Right atrium auricular region (tissue), 2 donors: Measurements from ENCODE around the gene TSEN54. TPM values are rescaled to one million over a fixed set of nuclear protein-coding genes. Genes with fewer than 3 reads are reported as not detected.

Experiments used
- DNase-seq: peaks from one replicate; pipeline ENCODE4 v3.0.0-alpha.2; 2019; ENCODE audit warnings: low spot score
- H3K27ac ChIP-seq, 2 donors: fragments of 200-600 bp; sonication (generic); 1 replicate in 1 of 2; 2 replicates in 1 of 2; pipeline ENCODE4 v1.5.1; 2016 to 2019
- H3K27me3 ChIP-seq, 2 donors: fragments of 200-600 bp; sonication (generic); one replicate each; pipeline versions ENCODE4 v1.5.1 to v1.6.0; 2017 to 2019
- H3K36me3 ChIP-seq: fragments of 200-600 bp; sonication (generic); one replicate; pipeline ENCODE4 v1.5.1; 2016
- H3K4me1 ChIP-seq, 2 donors: fragments of 200-600 bp; sonication (generic); one replicate each; pipeline versions ENCODE4 v1.5.1 to v1.6.0; 2017 to 2019
- H3K4me3 ChIP-seq, 2 donors: fragments of 200-600 bp; sonication (generic); 1 replicate in 1 of 2; 2 replicates in 1 of 2; pipeline ENCODE4 v1.5.1; 2017 to 2019; ENCODE audit warnings: mild to moderate bottlenecking in 1 of 2, moderate library complexity in 1 of 2
- H3K9me3 ChIP-seq, 2 donors: fragments of 200-600 bp; sonication (generic); one replicate each; pipeline ENCODE4 v1.5.1; 2019
- total RNA-seq, 2 donors: library from RNA; depleted of rRNA; stranded (reverse); fragments of >200 nt; gene quantifications; one replicate each; pipeline ENCODE4 v1.1.0, GENCODE V29; 2016
- TF ChIP-seq, protein P1 (sequence below), 2 donors: fragments of 200-600 bp; sonication (generic); IDR thresholded peaks; one replicate each; pipeline ENCODE4 v1.5.1; 2019; ENCODE audit warnings: antibody characterized with exemption in 2 of 2

TSEN54 gene
- total RNA-seq, 2 donors from 2014 or later = 9.6 to 13.8 TPM

DNA sequence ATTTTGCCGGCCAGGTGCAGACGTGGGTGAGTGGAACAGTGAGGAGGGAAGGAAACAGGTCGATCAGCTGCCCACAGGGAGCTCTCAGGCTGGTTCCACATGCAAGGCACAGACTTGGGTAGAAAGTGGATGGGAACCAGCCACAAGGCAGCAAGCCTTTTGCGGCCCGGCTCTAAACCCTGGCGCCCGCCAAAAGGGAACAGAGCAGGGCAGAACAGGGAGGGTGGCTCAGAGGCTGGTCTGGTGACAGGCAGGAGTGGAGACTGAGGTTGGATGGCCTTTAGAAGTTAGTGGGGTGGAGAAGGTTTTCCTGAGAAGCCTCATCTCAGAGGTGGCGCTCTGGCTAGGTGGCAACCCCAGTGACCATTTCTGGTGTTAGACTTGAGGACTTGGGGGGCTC, 19.5 kb downstream of the TSEN54 start:
- TF ChIP-seq, protein P1, sequence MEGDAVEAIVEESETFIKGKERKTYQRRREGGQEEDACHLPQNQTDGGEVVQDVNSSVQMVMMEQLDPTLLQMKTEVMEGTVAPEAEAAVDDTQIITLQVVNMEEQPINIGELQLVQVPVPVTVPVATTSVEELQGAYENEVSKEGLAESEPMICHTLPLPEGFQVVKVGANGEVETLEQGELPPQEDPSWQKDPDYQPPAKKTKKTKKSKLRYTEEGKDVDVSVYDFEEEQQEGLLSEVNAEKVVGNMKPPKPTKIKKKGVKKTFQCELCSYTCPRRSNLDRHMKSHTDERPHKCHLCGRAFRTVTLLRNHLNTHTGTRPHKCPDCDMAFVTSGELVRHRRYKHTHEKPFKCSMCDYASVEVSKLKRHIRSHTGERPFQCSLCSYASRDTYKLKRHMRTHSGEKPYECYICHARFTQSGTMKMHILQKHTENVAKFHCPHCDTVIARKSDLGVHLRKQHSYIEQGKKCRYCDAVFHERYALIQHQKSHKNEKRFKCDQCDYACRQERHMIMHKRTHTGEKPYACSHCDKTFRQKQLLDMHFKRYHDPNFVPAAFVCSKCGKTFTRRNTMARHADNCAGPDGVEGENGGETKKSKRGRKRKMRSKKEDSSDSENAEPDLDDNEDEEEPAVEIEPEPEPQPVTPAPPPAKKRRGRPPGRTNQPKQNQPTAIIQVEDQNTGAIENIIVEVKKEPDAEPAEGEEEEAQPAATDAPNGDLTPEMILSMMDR (IDR thresholded peaks at IDR 0.05) = no peak
- no peaks in the 10 kb centered on the region for H3K27me3 ChIP-seq
- H3K27ac ChIP-seq = no peak overlapping the region
- no peaks in the 10 kb centered on the region for H3K36me3 ChIP-seq
- no peak overlapping the region for H3K4me3 ChIP-seq
- H3K4me1 ChIP-seq = no peaks in the 10 kb centered on the region
- no peaks in the 10 kb centered on the region for H3K9me3 ChIP-seq
- no peak for DNase-seq

DNA sequence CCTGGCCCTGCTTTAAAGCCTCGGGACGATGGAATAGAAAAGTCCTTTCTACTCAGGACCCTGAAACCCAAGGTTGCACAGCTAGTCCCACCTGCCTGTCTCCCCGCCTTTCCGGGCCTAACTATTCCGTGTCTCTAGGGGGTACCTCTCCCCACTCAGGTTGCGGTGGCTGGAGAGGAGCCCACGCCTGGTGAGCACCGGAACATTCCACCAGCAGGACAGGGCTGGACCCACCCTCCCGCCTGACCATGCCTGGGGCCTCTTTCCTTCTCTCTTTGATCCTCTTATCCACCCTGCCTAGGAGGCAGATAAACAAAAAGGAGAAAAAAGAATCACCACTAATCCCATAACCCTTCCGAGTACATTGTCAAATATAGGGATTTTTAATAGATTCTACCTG, 20.0 kb downstream of the TSEN54 start:
- H3K4me3 ChIP-seq = no peak overlapping the region
- H3K4me1 ChIP-seq = no peaks in the 10 kb centered on the region
- H3K36me3 ChIP-seq = no peaks in the 10 kb centered on the region
- H3K27me3 ChIP-seq = no peaks in the 10 kb centered on the region
- H3K9me3 ChIP-seq = no peaks in the 10 kb centered on the region
- no peak for DNase-seq
- TF ChIP-seq, protein P1 (IDR thresholded peaks at IDR 0.05) = no peak
- H3K27ac ChIP-seq = no peak overlapping the region

DNA sequence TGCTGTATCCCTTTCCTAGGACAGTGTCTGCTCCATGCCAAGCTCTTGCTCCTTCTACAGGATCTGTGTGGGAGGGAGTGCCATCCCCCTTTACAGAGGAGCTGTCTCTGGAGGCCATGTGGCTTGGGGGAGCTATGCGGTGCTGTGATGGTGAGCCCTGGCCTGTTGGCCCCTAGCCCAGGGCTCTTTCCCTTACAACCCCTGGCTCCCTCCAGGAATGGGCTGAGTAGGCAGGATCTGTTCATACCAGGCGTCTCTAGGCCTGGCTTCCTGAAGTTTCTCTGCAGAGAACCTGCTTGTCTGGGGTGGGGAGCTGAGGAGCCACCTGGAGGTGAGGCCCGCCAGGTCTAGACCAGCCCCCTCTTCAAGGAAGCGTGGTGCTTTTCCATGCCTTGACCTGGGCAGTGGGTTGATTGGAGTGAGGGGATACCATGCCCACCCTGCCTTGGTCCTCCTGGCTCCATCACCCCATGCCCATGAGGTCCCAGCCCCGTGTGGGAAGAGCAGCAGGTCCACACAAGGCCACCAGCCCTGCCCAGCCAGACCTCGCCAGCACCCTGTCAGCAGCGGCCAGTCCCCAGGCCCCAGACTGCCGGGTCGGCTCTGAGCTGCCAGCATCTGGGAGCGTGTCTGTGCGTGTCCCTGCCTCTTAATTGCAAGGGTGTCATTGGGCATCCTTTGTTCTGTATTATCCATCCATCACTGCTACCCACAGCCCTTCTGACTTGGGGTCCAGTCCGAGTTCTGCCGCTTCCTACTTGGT, 23.8 kb downstream of the TSEN54 start:
- DNase-seq = no peak
- H3K9me3 ChIP-seq = no peaks in the 10 kb centered on the region
- TF ChIP-seq, protein P1 (IDR thresholded peaks at IDR 0.05) = no peak
- no peaks in the 10 kb centered on the region for H3K36me3 ChIP-seq
- no peaks in the 10 kb centered on the region for H3K4me1 ChIP-seq
- no peaks in the 10 kb centered on the region for H3K27me3 ChIP-seq
- H3K4me3 ChIP-seq = no peak overlapping the region
- H3K27ac ChIP-seq = no peak overlapping the region

DNA sequence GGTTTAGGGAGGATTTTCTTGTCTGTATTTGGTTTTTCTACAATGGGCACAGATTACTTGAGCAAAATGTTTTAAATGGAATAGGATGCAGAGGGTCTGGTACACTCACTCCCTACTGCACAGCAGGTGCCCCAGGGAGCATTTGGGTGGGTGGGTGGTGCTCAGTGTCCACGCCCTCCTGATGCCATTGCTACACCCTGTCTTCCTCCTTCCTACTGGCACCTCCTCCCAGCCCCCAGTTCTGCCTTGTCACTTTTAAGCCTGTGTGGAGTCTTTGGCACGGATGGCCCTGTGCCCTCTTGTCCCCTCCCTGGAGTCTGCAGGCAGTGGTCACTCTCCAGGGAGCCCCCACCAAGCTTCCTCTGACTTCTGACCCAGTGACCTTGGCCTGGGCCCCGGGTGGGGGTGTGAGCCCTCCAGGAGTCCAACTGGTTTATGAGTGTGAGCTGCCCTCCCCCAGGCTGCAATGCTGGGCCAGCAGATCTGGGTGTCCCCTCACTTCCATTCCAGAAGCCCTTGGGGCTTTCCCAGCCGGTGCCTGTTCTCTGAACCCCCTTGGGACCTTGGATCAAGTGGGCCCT, 24.7 kb downstream of the TSEN54 start:
- H3K4me3 ChIP-seq = no peak overlapping the region
- H3K27me3 ChIP-seq = no peaks in the 10 kb centered on the region
- TF ChIP-seq, protein P1 (IDR thresholded peaks at IDR 0.05) = no peak
- no peaks in the 10 kb centered on the region for H3K36me3 ChIP-seq
- H3K27ac ChIP-seq = no peak overlapping the region
- no peak for DNase-seq
- H3K9me3 ChIP-seq = no peaks in the 10 kb centered on the region
- H3K4me1 ChIP-seq = no peaks in the 10 kb centered on the region

DNA sequence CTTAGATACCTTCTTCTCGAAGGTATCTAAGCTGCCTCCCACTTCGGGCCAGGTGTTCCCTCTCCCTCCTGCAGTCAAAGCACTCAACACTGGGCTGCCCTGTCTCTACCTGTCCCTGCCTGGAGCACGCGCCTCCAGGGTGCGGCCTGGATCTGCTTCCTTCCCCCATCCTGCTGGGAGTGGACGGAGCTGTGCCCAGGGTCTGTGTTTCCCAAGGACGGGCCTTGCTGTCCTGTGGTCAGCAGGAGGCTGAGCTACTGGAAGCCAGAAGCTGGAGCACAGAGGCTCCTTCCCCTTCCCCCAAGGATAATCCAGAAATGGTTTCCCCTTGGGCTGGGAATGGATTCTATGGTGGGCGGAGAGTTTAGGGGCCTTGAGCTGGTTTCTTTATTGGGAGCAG, 25.9 kb downstream of the TSEN54 start:
- no peak for DNase-seq
- H3K4me3 ChIP-seq = no peak overlapping the region
- no peaks in the 10 kb centered on the region for H3K36me3 ChIP-seq
- TF ChIP-seq, protein P1 (IDR thresholded peaks at IDR 0.05) = no peak
- no peaks in the 10 kb centered on the region for H3K4me1 ChIP-seq
- H3K9me3 ChIP-seq = no peaks in the 10 kb centered on the region
- no peaks in the 10 kb centered on the region for H3K27me3 ChIP-seq
- H3K27ac ChIP-seq = no peak overlapping the region
